CD4-positive, alpha-beta memory T cell (primary cell): ENCODE results near the gene WBP11. TPM values are rescaled to one million over a fixed set of nuclear protein-coding genes. Genes with fewer than 3 reads are reported as not detected.

Experiments used
- CTCF ChIA-PET: fragments of 350-600 bp; sonication (Branson Sonifier 250); formaldehyde crosslinking; loops from one replicate; lab custom pipeline; 2021; ENCODE audit warnings: inconsistent platforms; ENCODE audit not compliant: partially characterized antibody; lab: Charles Lee
- POLR2A ChIA-PET: fragments of 350-600 bp; sonication (Branson Sonifier 250); formaldehyde crosslinking; loops from one replicate; lab custom pipeline; 2021; ENCODE audit not compliant: partially characterized antibody; lab: Charles Lee
- DNase-seq, 5 donors: peaks; one replicate each; pipeline versions ENCODE4 v3.0.0 to v3.0.0-alpha.2; 2020 to 2022; ENCODE audit warnings: mixed read lengths in 1 of 5
- H3K27ac ChIP-seq: one replicate; pipeline ENCODE4 v1.7.0; 2013; ENCODE audit warnings: low read depth, low read length
- H3K27me3 ChIP-seq: 2 replicates; pipeline ENCODE4 v1.7.0; 2013; ENCODE audit warnings: mild to moderate bottlenecking, low read length, moderate library complexity; ENCODE audit not compliant: insufficient read depth
- H3K36me3 ChIP-seq: 2 replicates; pipeline ENCODE4 v1.7.0; 2013; ENCODE audit warnings: mild to moderate bottlenecking, low read length, moderate library complexity; ENCODE audit not compliant: insufficient read depth
- H3K4me1 ChIP-seq: 2 replicates; pipeline ENCODE4 v1.7.0; 2013; ENCODE audit warnings: mild to moderate bottlenecking, low read length, moderate library complexity; ENCODE audit not compliant: insufficient read depth
- H3K4me3 ChIP-seq, 2 donors: one replicate each; pipeline ENCODE4 v1.7.0; 2013; ENCODE audit warnings: low read length in 2 of 2, mild to moderate bottlenecking in 1 of 2
- H3K9me3 ChIP-seq, 2 donors: one replicate each; pipeline ENCODE4 v1.7.0; 2013; ENCODE audit warnings: low read length in 2 of 2, control low read depth in 1 of 2; ENCODE audit not compliant: control insufficient read depth in 1 of 2
- H3K27ac Mint-ChIP-seq, 7 donors: one replicate each; pipeline ENCODE4 v1.8.0; 2020 to 2021; ENCODE audit warnings: mixed read lengths in 7 of 7, mild to moderate bottlenecking in 6 of 7, inconsistent platforms in 3 of 7, moderate library complexity in 3 of 7
- H3K27me3 Mint-ChIP-seq, 2 donors: one replicate each; pipeline ENCODE4 v1.8.0; 2020 to 2021; ENCODE audit warnings: mixed read lengths in 2 of 2
- H3K36me3 Mint-ChIP-seq, 2 donors: one replicate each; pipeline ENCODE4 v1.8.0; 2020 to 2021; ENCODE audit warnings: mixed read lengths in 2 of 2, inconsistent platforms in 1 of 2, mild to moderate bottlenecking in 1 of 2
- H3K4me1 Mint-ChIP-seq, 4 donors: one replicate each; pipeline ENCODE4 v1.8.0; 2020 to 2021; ENCODE audit warnings: mixed read lengths in 4 of 4, mild to moderate bottlenecking in 1 of 4
- H3K4me3 Mint-ChIP-seq, 8 donors: one replicate each; pipeline ENCODE4 v1.8.0; 2020 to 2021; ENCODE audit warnings: mixed read lengths in 8 of 8, mild to moderate bottlenecking in 7 of 8, moderate library complexity in 6 of 8, inconsistent platforms in 3 of 8
- H3K9me3 Mint-ChIP-seq, 8 donors: one replicate each; pipeline ENCODE4 v1.8.0; 2020 to 2021; ENCODE audit warnings: mixed read lengths in 8 of 8, mild to moderate bottlenecking in 5 of 8, inconsistent platforms in 3 of 8, moderate library complexity in 1 of 8
- intact Hi-C: fragments of 100-400 bp; cut with micrococcal nuclease; formaldehyde crosslinking; loops from one replicate; pipeline ENCODE4 v1.15.1; 2023
- polyA plus RNA-seq, 2 donors: library from polyadenylated mRNA; unstranded; fragments of 300-500 nt; fragmentation: Illumina TruSeq; gene quantifications; one replicate each; pipeline ENCODE4 v1.2.3, GENCODE V29; 2021
- total RNA-seq, 2 experiments: library from RNA; stranded (reverse); gene quantifications; one replicate each; pipeline ENCODE4 v1.2.3, GENCODE V29; 2021

Gene WBP11
- total and polyA plus RNA-seq, 4 experiments from 2014 or later: 45.8 to 83.8 (median 80.8) TPM

- CTCF ChIA-PET: interaction anchor here (1.1 to 3.3 kb wide), 11 partner anchors 9 to 446 kb away, joined by 3 to 14 read pairs (median 5); partner anchors contain the start of genes ATF7IP, C12orf60, ERP27 and RERG
Measured at GRCh38 chr12:14774906-14775635, 28.2 kb downstream of the WBP11 start.

GRCh38 chr12:14774074-14774905 lies 29.0 kb downstream of the WBP11 start:
- H3K4me1 Mint-ChIP-seq: peaks cover 26 to 66% (median 40%) of the 10 kb centered on the region in 4 donors
- H3K36me3 Mint-ChIP-seq: peaks cover 0 to 38% of the 10 kb centered on the region in 2 donors
- no peaks in the 10 kb centered on the region for H3K27me3 Mint-ChIP-seq
- Histone ChIP-seq H3K4me1 (peaks cover 38% of the 10 kb centered on the region), H3K9me3 (no peaks in the 10 kb centered on the region), H3K27ac (peak overlapping the region; percentile 73), H3K27me3 (no peaks in the 10 kb centered on the region), H3K4me3 (peak overlapping the region; percentile 80 to 87), H3K36me3 (no peaks in the 10 kb centered on the region)
- H3K9me3 Mint-ChIP-seq: peaks cover 0 to 10% (median 0%) of the 10 kb centered on the region in 8 donors
- H3K27ac Mint-ChIP-seq: peak overlapping the region; percentile 97 to 100 (median 99)
- intact Hi-C loops: loop anchor here (1.0 to 5.0 kb wide), 11 partner anchors 29 to 1108 kb away; partner anchors contain the start of genes C12orf60, EPS8, STRAP and WBP11
- ChIA-PET CTCF (interaction anchor here (1.1 to 3.3 kb wide), 9 partner anchors 10 to 409 kb away, joined by 3 to 14 read pairs (median 5); partner anchors contain the start of genes ATF7IP, C12orf60, ERP27 and WBP11), POLR2A (interaction anchor here (0.8 to 8.5 kb wide), 26 partner anchors 10 to 772 kb away, joined by 3 to 376 read pairs (median 4); partner anchors contain the start of genes ARHGDIB, ATF7IP, C12orf60 and WBP11)
- peak overlapping the region; percentile 96 to 99 (median 99) for H3K4me3 Mint-ChIP-seq
- peak; percentile 87 to 95 (median 92) for DNase-seq

More at GRCh38 chr12:14774906-14775635, 28.2 kb downstream of the WBP11 start:
- Mint-ChIP-seq H3K4me3 (peak overlapping the region; percentile 96 to 99 (median 99)), H3K27me3 (no peaks in the 10 kb centered on the region), H3K36me3 (peaks cover 0 to 30% of the 10 kb centered on the region in 2 donors), H3K9me3 (peaks cover 0 to 9% (median 0%) of the 10 kb centered on the region in 8 donors), H3K4me1 (peaks cover 26 to 64% (median 39%) of the 10 kb centered on the region in 4 donors), H3K27ac (peak overlapping the region; percentile 97 to 100 (median 99))
- H3K27me3 ChIP-seq: no peaks in the 10 kb centered on the region
- peak in 4 of 5 donors; percentile 18 to 53 (median 26) for DNase-seq
- no peaks in the 10 kb centered on the region for H3K36me3 ChIP-seq
- no peaks in the 10 kb centered on the region for H3K9me3 ChIP-seq
- peak overlapping the region; percentile 80 to 87 for H3K4me3 ChIP-seq
- peak overlapping the region; percentile 73 for H3K27ac ChIP-seq
- H3K4me1 ChIP-seq: peaks cover 38% of the 10 kb centered on the region
- POLR2A ChIA-PET: interaction anchor here (0.8 to 8.5 kb wide), 22 partner anchors 9 to 771 kb away, joined by 3 to 376 read pairs (median 5); partner anchors contain the start of genes ARHGDIB, ATF7IP, C12orf60 and WBP11
- intact Hi-C loops: loop anchor here (1.0 to 5.0 kb wide), 12 partner anchors 10 to 1107 kb away; partner anchors contain the start of genes C12orf60, EPS8, STRAP and WBP11

DNA sequence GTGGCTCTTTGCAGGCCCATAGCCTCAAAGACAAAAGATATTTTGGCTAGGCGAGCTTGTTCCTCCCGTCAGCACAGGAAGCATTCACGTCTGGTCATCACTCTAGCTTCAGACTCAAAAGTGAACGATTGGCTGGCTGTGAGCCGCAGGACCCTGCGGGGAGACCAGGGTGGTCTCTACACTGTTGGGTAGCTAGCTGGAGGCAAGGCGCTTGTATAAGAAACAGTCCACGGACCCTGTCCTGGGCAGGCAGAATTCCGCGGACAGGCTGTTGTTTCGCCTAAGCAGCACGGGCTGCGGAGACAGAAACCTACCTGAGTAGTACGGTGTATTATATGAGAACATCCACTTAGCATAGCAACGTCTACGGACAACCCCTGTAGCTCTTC lies 29.6 kb downstream of the WBP11 start:
- Mint-ChIP-seq H3K4me3 (peak overlapping the region; percentile 96 to 99 (median 99)), H3K27ac (peak overlapping the region; percentile 97 to 100 (median 99)), H3K4me1 (peaks cover 30 to 72% (median 44%) of the 10 kb centered on the region in 4 donors), H3K9me3 (peaks cover 0 to 9% (median 0%) of the 10 kb centered on the region in 8 donors), H3K36me3 (peaks cover 3 to 44% of the 10 kb centered on the region in 2 donors), H3K27me3 (no peaks in the 10 kb centered on the region)
- Histone ChIP-seq H3K4me1 (peaks cover 43% of the 10 kb centered on the region), H3K27me3 (no peaks in the 10 kb centered on the region), H3K9me3 (no peaks in the 10 kb centered on the region), H3K27ac (peak overlapping the region; percentile 73), H3K36me3 (no peaks in the 10 kb centered on the region), H3K4me3 (peak overlapping the region; percentile 80 to 87)
- intact Hi-C loops: loop anchor here (1.0 to 5.0 kb wide), 11 partner anchors 30 to 1109 kb away; partner anchors contain the start of genes C12orf60, EPS8, STRAP and WBP11
- POLR2A ChIA-PET: interaction anchor here (1.0 to 8.5 kb wide), 21 partner anchors 10 to 522 kb away, joined by 3 to 376 read pairs (median 6); partner anchors contain the start of genes ARHGDIB, ATF7IP, C12orf60 and PDE6H
- CTCF ChIA-PET: interaction anchor here (0.8 to 3.3 kb wide), 4 partner anchors 19 to 221 kb away, joined by 3 to 14 read pairs (median 9); partner anchors contain the start of gene WBP11
- DNase-seq: peak in 1 of 5 donors; percentile 43

DNA sequence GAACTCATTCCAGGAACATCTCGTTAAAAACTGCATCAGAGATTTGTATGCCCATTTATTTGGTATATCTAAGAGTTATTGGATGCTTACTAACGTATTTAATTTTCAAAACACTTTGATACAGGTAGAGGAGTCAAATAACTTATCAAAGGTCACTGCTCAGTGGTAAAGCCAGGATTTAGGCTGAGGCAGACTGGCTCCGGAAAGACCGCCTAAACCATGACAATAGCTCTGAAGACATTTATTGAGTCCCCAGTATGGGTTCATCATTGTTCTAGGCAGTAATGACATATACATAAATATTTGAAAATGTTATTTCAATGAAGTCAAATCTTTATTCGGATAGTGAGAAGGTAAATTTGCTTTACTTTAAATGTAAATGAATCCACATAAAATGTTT lies 30.3 kb downstream of the WBP11 start:
- no peaks in the 10 kb centered on the region for H3K36me3 ChIP-seq
- H3K4me1 ChIP-seq: peaks cover 50% of the 10 kb centered on the region
- peak overlapping the region; percentile 73 for H3K27ac ChIP-seq
- DNase-seq: no peak
- Mint-ChIP-seq H3K4me1 (peaks cover 32 to 77% (median 48%) of the 10 kb centered on the region in 4 donors), H3K27me3 (no peaks in the 10 kb centered on the region), H3K27ac (peak overlapping the region in 6 of 7 donors; percentile 5 to 100 (median 68)), H3K36me3 (peaks cover 6 to 45% of the 10 kb centered on the region in 2 donors), H3K9me3 (peaks cover 0 to 9% (median under 1%) of the 10 kb centered on the region in 8 donors), H3K4me3 (peak overlapping the region; percentile 4 to 99 (median 99))
- no peaks in the 10 kb centered on the region for H3K9me3 ChIP-seq
- CTCF ChIA-PET: interaction anchor here (0.7 to 4.6 kb wide), 5 partner anchors 9 to 29 kb away, joined by 3 to 20 read pairs (median 3); partner anchors contain the start of gene WBP11
- POLR2A ChIA-PET: interaction anchor here (0.6 to 8.5 kb wide), 22 partner anchors 7 to 517 kb away, joined by 3 to 376 read pairs (median 6); partner anchors contain the start of genes ARHGDIB, ATF7IP, C12orf60 and PDE6H
- no peaks in the 10 kb centered on the region for H3K27me3 ChIP-seq
- intact Hi-C loops: loop anchor here (5.0 kb wide), 5 partner anchors 386 to 1014 kb away; partner anchors contain the start of gene EPS8
- H3K4me3 ChIP-seq: no peak overlapping the region

DNA sequence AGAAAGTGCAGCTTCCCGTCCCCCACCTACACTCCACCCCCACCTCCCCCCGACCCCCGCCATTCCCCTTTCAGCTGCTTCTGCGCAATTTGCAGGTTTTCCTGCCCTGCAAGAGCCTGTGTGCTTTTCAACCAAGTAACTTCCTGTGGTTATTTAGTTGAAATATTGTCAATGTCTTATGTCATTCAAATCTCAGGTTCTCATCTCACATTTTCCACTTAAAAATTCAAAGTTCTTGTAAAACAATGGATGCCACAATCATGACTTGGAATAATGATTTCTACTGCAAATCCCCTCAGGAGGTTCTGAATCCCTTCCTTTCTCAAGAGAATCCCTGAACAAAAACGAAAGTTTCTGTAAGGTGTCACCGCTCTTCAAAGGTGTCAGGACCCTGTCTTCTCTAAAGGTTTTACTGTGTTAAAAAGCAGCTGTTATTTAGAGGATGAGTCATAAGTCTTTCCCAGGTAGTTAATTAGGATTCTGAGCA lies 31.6 kb downstream of the WBP11 start:
- Histone ChIP-seq H3K9me3 (no peaks in the 10 kb centered on the region), H3K27me3 (no peaks in the 10 kb centered on the region), H3K4me3 (peak overlapping the region; percentile 54 to 92), H3K27ac (peak overlapping the region; percentile 98), H3K36me3 (no peaks in the 10 kb centered on the region), H3K4me1 (peaks cover 60% of the 10 kb centered on the region)
- Mint-ChIP-seq H3K4me1 (peaks cover 39 to 87% (median 57%) of the 10 kb centered on the region in 4 donors), H3K4me3 (peak overlapping the region; percentile 94 to 99 (median 97)), H3K27ac (peak overlapping the region; percentile 88 to 100 (median 99)), H3K9me3 (peaks cover 0 to 15% (median 7%) of the 10 kb centered on the region in 8 donors), H3K27me3 (no peaks in the 10 kb centered on the region), H3K36me3 (peaks cover 19 to 57% of the 10 kb centered on the region in 2 donors)
- peak; percentile 59 to 70 (median 67) for DNase-seq
- intact Hi-C loops: loop anchor here (1.0 to 5.0 kb wide), 7 partner anchors 190 to 1016 kb away; partner anchors contain the start of genes ARHGDIB, ATF7IP and EPS8
- ChIA-PET POLR2A (interaction anchor here (0.7 to 8.5 kb wide), 35 partner anchors 8 to 799 kb away, joined by 3 to 376 read pairs (median 11); partner anchors contain the start of genes ARHGDIB, ATF7IP, C12orf60 and WBP11), CTCF (interaction anchor here (0.6 to 4.6 kb wide), 12 partner anchors 9 to 516 kb away, joined by 3 to 20 read pairs (median 3); partner anchors contain the start of gene ATF7IP)
